AG04449 (cell line): ENCODE measurements around the gene S100PBP.

Experiments used
- CTCF ChIA-PET: fragments of 350-600 bp; formaldehyde crosslinking; extraction: SDS; loops from one replicate; lab custom pipeline; 2021; ENCODE audit warnings: antibody characterized with exemption; lab: Yijun Ruan, JAX
- POLR2A ChIA-PET: fragments of 400-600, 350-600 bp; formaldehyde crosslinking; extraction: SDS; loops from one replicate; lab custom pipeline; 2020; ENCODE audit warnings: antibody characterized with exemption, inconsistent platforms; lab: Yijun Ruan, JAX
- DNase-seq: peaks from one replicate; pipeline ENCODE4 v3.0.0-alpha.2; 2010; ENCODE audit warnings: low read depth, low spot score
- H3K4me3 ChIP-seq: 2 replicates; pipeline ENCODE4 v1.5.1; 2011; ENCODE audit warnings: low read depth, mild to moderate bottlenecking, control low read depth, low read length
- CTCF ChIP-seq: IDR thresholded peaks from one replicate; pipeline ENCODE4 v1.5.1; 2011; ENCODE audit warnings: mild to moderate bottlenecking, moderate library complexity, low read length, control low read depth, inconsistent platforms; ENCODE audit not compliant: insufficient read depth; ENCODE audit errors: missing control alignments

S100PBP gene

GRCh38 chr1:32893198-32894018 lies 76.0 kb downstream of the S100PBP start:
- no peak for DNase-seq
- ChIA-PET POLR2A (interaction anchor here (1.0 kb wide), 1 partner anchor 187 kb away, joined by 3 read pairs; the partner anchor contains the start of gene AZIN2), CTCF (interaction anchor here (0.9 to 11.7 kb wide), 22 partner anchors 9 to 493 kb away, joined by 3 to 179 read pairs (median 5); partner anchors contain the start of genes FNDC5 and RNF19B)
- peak; percentile 22 for TF ChIP-seq CTCF
- peak overlapping the region; percentile 51 for H3K4me3 ChIP-seq

DNA sequence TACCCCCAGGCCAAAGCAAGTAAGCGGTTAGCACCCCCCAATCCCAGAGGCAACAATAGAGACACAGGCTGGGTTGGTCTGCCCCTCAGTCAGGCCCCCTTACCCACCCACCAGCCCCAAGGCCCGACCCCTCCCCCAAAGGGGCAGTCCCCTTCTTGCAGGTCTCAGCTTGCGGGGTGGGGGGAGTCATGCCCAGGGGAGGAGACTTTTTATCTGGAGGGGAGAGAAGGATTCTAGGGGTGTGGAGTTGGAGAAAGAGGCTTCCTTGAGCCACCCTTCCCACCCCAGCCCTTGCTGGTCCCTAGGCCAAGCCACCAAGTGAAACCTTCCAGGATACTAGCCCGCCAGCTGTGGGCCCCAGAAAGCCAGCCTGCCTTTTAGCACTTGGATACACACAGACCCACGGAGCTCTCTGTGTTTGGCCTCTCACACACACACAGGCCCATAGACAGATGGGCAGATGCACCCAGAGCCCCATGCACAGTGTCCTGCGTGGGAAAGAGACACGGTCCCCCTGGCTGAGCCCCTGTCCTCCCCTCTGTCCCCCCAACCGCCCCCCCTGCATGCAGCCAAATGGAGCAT lies 76.7 kb downstream of the S100PBP start:
- DNase-seq, result no peak
- CTCF ChIA-PET, result interaction anchor here (0.6 to 11.7 kb wide), 8 partner anchors 9 to 192 kb away, joined by 3 to 179 read pairs (median 5); partner anchors contain the start of gene FNDC5
- POLR2A ChIA-PET, result no interaction called here
- H3K4me3 ChIP-seq, result no peak overlapping the region
- no peak for TF ChIP-seq CTCF

GRCh38 chr1:32894681-32895080 lies 77.2 kb downstream of the S100PBP start:
- no peak overlapping the region for H3K4me3 ChIP-seq
- ChIA-PET CTCF (interaction anchor here (0.6 to 11.7 kb wide), 6 partner anchors 10 to 192 kb away, joined by 3 to 179 read pairs (median 5); partner anchors contain the start of gene FNDC5), POLR2A (no interaction called here)
- no peak for DNase-seq
- TF ChIP-seq CTCF, result no peak

- no peak overlapping the region for H3K4me3 ChIP-seq
- CTCF ChIA-PET, result interaction anchor here (1.0 to 11.7 kb wide), 4 partner anchors 11 to 191 kb away, joined by 3 to 179 read pairs (median 6); partner anchors contain the start of gene FNDC5
- POLR2A ChIA-PET, result no interaction called here
- no peak for DNase-seq
- TF ChIP-seq CTCF, result no peak
Measured at GRCh38 chr1:32895325-32896215, 78.1 kb downstream of the S100PBP start.

- POLR2A ChIA-PET, result no interaction called here
- TF ChIP-seq CTCF, result no peak
- CTCF ChIA-PET, result interaction anchor here (1.0 to 4.6 kb wide), 5 partner anchors 9 to 160 kb away, joined by 3 to 29 read pairs (median 4); partner anchors contain the start of gene HPCA
- DNase-seq, result no peak
- no peak overlapping the region for H3K4me3 ChIP-seq
Measured at GRCh38 chr1:32896451-32896850, 79.0 kb downstream of the S100PBP start.
